D341Med (cell line): ENCODE data around the gene RNF8.
"Not testable (repeated sequence)": the region's sequence is repeated elsewhere in the genome, so short reads cannot be mapped to it uniquely, and the experiment has no call there.

Experiments
- DNase-seq: peaks from one replicate; pipeline ENCODE4 v3.0.0; 2012; ENCODE audit warnings: low spot score

RNF8 gene

GRCh38 chr6:37399795-37400490 is 46.2 kb downstream of the RNF8 start:
- DNase-seq = no peak

GRCh38 chr6:37401658-37402057 is 47.9 kb downstream of the RNF8 start:
- not testable (repeated sequence) for DNase-seq

- no peak for DNase-seq
These were observed 53.1 kb downstream of the RNF8 start for GRCh38 chr6:37406726-37407341.

- no peak for DNase-seq
These were observed 54.2 kb downstream of the RNF8 start for GRCh38 chr6:37407948-37408347.

DNA sequence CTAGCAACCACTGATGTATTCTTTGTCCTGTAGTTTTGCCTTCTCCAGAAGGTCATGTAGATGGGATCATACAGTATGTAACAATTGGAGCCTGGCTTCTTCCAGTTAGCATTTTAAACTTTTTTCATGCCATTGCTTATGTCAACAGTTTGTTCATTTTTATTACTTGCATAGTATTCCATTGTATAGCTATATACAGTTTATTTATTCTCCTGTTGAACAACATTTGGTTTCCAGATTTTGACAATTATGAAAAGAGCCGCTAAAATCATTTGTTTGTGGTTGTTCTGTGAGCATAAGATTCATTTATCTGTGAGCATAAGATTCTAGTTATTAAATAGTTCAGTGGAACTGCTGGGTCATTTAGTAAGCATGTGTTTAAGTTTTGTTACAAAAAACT is 55.7 kb downstream of the RNF8 start:
- no peak for DNase-seq

DNA sequence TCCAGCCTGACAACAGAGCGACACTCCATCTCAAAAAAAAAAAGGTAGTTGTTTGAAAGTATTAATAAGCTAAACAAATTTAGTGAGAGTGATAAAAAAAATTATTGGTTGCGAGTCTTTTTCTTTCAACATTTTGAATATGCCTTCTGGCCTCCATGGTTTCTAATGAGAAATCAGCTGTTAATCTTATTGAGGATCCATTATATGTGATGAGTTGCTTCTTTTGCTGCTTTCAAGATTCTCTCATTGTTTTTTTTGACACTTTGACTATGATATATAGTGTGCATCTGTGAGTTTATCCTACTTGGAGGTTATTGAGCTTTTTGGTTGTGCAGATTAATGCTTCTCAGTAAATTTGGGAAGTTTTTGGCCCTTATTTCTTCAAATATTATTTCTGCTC is 63.6 kb downstream of the RNF8 start:
- DNase-seq = no peak

DNA sequence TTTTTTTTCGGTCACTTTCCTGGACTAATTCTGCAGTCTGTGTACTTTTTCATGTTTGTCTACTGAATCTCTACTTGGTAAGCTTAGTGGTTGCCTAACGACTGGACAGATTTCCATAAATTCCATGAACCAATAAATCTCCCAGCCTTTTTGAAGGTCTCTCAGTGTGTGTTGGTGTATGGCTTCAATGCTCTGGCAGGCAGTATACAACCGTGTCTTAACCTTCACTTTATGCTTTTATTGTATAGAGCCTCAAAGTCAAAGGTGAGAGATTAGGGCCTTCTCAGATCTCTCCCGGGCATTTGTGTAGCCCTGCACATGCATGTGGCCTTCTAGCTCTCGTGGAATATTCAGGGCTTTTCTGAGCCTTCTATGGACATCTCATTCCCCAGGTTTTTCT is 64.9 kb downstream of the RNF8 start:
- DNase-seq = no peak

DNA sequence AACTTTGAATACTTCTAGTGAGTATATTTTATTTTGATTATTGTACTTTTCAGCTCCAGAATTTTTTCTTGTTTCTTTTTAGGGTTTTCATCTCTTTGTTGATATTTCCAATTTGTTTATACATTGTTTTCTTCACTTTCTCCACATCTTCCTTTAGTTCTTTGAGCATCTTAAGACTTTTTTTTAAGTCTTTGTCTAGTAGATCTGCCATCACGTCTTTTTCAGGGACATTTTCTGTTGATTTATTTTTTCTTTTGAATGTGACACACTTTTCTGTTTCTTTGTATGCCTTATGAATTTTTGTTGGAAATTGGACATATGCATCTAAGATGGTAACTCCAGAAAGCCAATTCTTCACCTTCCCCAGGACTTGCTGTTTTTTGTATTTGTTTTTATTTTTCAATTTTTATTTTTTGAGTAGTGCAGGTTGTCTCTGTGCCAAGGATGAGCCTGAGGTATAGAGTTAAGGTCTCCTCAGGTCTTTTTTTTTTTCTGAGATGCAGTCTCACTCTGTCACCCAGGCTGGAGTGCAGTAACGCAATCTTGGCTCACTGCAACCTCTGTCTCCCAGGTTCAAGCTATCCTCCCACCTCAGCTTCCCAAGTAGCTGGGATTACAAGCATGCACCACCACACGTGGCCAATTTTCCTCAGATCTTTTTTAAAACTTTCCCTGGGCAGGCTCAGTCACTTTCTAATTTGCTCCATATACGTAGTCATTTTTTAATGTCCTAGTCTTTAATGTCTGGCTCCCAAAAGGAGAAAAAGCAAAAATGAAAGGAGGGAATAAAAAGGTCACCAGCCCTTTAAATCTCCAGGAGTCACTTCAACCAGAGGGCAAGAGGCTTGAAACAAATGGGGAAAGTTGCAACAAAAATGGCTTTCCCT is 72.5 kb downstream of the RNF8 start:
- DNase-seq = no peak

DNA sequence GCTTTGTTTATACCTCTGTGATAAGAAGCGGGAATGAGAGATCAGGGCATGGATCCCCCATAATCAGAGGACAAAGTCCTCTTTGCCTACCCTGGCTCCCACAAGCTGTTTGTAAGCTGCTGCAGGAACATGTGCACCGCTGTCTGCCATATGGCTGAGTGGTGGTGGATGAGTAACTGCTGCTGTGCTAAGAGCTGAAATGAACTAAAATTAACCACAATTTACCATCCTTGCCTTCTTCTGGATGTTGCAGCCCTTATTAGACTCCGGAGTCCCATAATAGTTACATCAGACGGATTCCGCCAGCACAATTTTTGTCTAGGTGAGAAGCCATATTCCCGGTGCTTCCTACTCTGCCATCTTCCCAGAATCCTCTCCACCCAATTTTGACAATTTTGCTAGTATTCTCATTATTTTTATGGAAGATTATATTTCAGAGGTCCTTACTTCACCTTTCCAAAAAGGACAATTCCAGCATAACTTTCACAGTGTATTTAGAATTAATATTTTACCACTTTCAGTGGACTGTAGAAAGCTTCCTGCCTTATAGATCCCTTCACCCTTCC is 73.2 kb downstream of the RNF8 start:
- no peak for DNase-seq

DNA sequence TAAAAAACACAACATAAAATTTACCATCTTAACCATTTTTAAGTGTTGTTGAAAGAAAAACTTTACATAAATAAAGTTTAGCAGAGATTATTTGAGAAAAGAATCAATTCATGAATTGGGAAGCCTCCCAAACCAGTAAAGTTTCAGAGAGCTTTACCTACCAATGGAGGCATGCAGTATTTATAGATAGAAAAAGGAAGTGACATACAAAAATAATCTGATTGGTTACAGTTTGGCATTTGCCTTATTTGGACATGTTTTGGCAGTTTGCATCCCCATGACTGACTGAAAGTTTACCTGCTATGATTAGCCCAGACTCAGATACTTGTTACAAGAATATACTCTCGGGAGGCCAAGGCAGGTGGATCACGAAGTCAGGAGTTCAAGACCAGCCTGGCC is 75.6 kb downstream of the RNF8 start:
- DNase-seq = no peak

- no peak for DNase-seq
These were observed 78.8 kb downstream of the RNF8 start for GRCh38 chr6:37432590-37432915.

- peak; percentile 99 for DNase-seq
These were observed 79.3 kb downstream of the RNF8 start, which contains the start of gene CMTR1 for GRCh38 chr6:37432916-37433656. Gene CMTR1, plus strand, starts transcription at chr6:37433221. Its CDS starts 2,409 bp downstream, at chr6:37435630.

DNA sequence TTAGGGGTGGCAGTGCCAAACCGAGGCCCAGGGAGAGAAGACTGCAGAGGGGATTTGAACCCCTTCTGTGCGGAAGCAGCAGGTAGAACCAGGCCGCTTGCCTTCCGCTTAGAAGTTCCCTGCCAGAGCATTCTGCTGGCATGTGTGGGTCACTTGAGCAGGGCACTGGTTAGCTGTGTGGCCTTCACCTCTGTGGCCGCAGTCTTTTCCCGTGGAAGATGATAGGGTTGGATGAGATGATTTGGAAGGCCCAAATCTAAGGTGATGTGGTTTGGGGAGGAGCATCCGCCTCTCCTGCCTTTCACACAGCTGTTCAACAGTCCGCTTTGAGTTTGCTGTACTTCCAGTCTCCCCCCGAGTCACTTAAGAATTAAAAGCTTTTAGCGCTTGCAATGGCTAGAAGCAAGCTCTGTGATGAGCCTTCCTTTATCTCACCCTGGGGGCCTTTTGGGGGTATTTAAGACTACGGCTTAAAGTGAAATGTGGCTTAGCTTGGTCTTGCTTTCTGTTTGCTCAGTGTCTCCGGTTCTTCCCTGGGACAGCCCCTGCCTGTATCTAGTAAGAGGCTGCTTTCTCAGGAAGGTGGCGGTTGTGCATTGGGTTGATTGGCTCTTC is 80.0 kb downstream of the RNF8 start:
- no peak for DNase-seq

- DNase-seq = no peak
These were observed 81.6 kb downstream of the RNF8 start for GRCh38 chr6:37435373-37435772.

DNA sequence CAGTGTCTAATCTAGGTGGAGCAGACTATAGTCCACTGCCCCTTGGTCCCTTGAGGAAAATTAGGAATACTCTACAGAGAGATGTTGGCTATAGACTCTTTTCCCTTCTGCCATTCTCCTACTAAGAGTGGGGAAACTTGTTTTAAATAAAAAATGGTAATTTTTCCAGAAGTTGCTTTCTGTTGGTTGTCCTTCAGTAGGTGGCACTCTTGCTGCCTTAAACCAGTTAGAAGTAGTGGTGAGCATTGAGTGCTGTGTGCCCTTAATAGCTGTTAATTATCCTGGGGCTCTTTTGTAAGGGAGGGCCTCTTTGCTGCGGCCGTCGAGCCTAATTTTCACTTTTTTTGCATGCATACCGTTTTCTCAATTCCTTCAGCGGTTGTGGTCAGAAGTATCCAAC is 82.0 kb downstream of the RNF8 start:
- peak; percentile 41 for DNase-seq

DNA sequence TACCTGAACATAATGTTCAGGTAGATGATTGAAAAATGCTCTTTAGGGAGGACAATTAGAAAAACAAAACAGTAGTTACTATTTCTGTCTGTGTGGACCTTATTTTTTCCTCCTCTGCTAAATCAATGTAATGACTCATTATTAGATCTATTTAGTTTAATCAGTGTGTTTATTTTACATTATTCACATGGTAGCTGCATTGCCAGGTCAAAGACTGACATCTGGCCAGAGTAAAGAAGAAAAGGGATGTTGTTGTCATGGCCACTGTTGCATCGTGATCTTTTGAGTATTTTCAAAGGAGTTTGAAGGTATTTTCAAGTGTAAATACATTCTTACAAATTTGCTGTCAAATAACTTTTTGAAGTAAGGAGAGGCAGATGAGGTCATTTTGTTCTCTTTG is 85.1 kb downstream of the RNF8 start:
- DNase-seq = no peak

DNA sequence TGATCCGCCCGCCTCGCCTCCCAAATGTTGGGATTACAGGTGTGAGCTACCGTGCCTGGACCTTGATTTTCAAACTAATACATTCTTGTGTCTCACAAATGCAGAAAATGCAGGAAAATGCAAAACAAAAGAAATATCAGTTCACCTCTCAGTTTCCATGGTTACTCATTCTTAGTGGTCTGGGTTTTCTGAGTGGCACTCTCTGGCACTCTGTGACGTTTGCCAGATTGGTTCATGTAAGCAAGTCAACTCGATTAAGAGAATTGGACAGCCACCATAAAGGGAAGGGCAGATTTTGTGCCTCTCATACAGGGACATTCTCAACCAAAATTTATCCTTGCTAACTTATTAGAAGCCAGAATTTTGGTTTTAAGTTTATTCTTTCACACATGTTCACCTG is 87.9 kb downstream of the RNF8 start:
- no peak for DNase-seq

DNA sequence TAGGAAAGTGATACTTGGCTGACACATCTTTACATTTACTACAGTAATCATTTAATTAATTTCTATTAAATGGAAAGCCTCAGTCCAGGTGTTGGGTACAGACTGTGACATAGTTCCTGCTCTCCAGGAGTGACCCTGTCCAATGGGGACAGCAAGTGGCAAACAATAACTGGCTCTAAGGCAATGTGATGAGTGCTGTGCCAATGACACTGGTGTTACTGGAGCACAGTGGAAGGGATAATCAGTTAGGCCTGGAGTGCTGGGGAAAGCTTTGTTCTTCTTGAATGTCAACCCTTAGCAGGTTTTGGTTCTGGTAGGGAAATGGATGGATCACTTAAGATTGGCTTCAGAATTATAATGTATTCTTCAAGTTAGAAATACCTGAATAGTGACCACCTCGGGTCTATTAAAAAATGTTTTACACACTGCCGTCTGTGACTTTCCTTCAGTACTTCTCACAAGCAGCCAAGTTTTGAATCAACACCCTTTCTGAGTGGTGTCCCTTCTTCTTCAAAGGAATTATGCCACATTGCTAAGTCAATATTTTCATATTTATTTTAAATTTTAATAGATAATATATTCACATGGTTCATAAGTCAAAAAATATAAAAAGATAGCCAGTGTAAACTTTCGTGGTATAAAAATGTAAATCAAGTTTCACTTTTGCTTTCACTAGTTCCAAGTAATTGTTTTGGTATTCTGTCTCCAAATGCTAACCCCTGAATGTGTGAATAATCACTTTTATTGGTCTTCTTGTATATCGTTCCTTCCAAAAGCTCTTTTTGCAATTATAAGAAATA is 88.8 kb downstream of the RNF8 start:
- DNase-seq = no peak

GRCh38 chr6:37443216-37443542 is 89.4 kb downstream of the RNF8 start:
- not testable (repeated sequence) for DNase-seq
